ENCODE data around the gene LGALS9C.
"Not testable (repeated sequence)": the region's sequence is repeated elsewhere in the genome, so short reads cannot be mapped to it uniquely, and the experiment has no call there.

The LGALS9C gene

DNA sequence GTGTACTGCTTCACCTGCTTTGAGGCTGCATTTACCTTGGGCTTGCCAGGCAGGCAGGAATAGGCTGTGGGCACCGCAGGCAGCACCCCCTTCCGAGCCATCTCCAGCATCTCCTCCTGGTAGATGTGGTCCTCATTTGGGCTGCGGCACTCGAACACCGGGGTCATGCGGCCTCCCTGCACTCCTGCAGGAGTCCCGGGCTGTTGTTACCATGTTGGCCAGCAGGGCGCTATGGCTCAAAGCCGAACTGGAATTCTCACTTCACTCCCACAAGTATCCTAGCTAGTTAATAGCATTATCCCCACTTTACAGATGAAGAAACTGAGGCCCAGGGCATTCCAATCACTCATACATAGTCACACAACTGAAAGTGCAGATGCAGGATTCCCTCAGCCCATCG is 23.7 kb downstream of the LGALS9C start:
- not testable (repeated sequence) for H2AFZ ChIP-seq (ENCODE audit: low read depth, low read length, severe bottlenecking); H3K9me2 ChIP-seq (replicated peaks; ENCODE audit: insufficient read depth, low read length); H3F3A ChIP-seq (ENCODE audit: insufficient read depth); H4K20me1 ChIP-seq (ENCODE audit: low read depth, low read length); H3K4me2 ChIP-seq (ENCODE audit: low read depth, low read length, poor library complexity, severe bottlenecking); H3K79me2 ChIP-seq (ENCODE audit: insufficient read depth, low read length); H3K27ac ChIP-seq (ENCODE audit: low read depth, low read length); H3K36me3 ChIP-seq (ENCODE audit: low read length); H3K27me3 ChIP-seq (ENCODE audit: low read length); H3K9me3 ChIP-seq (ENCODE audit: insufficient read depth, low read length); H3K4me3 ChIP-seq (ENCODE audit: insufficient read depth, low read length, poor library complexity, severe bottlenecking); H3K9ac ChIP-seq (ENCODE audit: low read length)

- not testable (repeated sequence) for H3K9me3 ChIP-seq (ENCODE audit: insufficient read depth, low read length); H3K9ac ChIP-seq (ENCODE audit: low read length); H3K27ac ChIP-seq (ENCODE audit: low read depth, low read length)
Observed at GRCh38 chr17:18500816-18501215, 24.2 kb downstream of the LGALS9C start.

DNA sequence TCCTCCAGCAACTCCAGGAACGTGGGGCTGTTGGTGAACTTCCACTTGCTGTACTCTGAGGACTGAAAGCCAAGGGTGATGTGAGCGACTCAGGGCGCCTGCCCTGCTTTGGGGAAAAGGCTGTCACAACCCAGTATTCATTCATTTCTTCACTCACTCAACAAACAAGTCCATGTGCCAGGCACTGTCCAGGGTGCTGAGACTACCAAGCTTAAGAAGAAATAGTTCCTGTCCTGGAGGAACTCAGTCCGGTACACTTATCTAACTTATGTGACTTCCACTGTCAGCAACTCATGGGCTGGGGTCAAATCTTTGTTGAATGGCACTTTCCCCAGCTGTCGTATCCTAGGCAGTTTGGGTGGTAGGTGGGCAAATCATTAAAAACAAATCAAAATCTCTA is 26.6 kb downstream of the LGALS9C start:
- H3K9ac ChIP-seq (ENCODE audit: low read length); H3F3A ChIP-seq (ENCODE audit: insufficient read depth); H3K79me2 ChIP-seq (ENCODE audit: insufficient read depth, low read length); H2AFZ ChIP-seq (ENCODE audit: low read depth, low read length, severe bottlenecking); H3K4me3 ChIP-seq (ENCODE audit: insufficient read depth, low read length, poor library complexity, severe bottlenecking); H3K9me3 ChIP-seq (ENCODE audit: insufficient read depth, low read length); H4K20me1 ChIP-seq (ENCODE audit: low read depth, low read length); H3K9me2 ChIP-seq (replicated peaks; ENCODE audit: insufficient read depth, low read length); H3K36me3 ChIP-seq (ENCODE audit: low read length); H3K27me3 ChIP-seq (ENCODE audit: low read length); H3K27ac ChIP-seq (ENCODE audit: low read depth, low read length); H3K4me2 ChIP-seq (ENCODE audit: low read depth, low read length, poor library complexity, severe bottlenecking): not testable (repeated sequence)

More at GRCh38 chr17:18500816-18501215, 24.2 kb downstream of the LGALS9C start:
- not testable (repeated sequence) for H3K36me3 ChIP-seq (ENCODE audit: low read length); H3K27me3 ChIP-seq (ENCODE audit: low read length); H3K4me2 ChIP-seq (ENCODE audit: low read depth, low read length, poor library complexity, severe bottlenecking); H3K79me2 ChIP-seq (ENCODE audit: insufficient read depth, low read length); H3K4me3 ChIP-seq (ENCODE audit: insufficient read depth, low read length, poor library complexity, severe bottlenecking); H4K20me1 ChIP-seq (ENCODE audit: low read depth, low read length); H2AFZ ChIP-seq (ENCODE audit: low read depth, low read length, severe bottlenecking); H3F3A ChIP-seq (ENCODE audit: insufficient read depth); H3K9me2 ChIP-seq (replicated peaks; ENCODE audit: insufficient read depth, low read length)

GRCh38 chr17:18507729-18508128 is 31.1 kb downstream of the LGALS9C start:
- H3K79me2 ChIP-seq (ENCODE audit: insufficient read depth, low read length); H4K20me1 ChIP-seq (ENCODE audit: low read depth, low read length); H3K9me2 ChIP-seq (replicated peaks; ENCODE audit: insufficient read depth, low read length); H3F3A ChIP-seq (ENCODE audit: insufficient read depth); H3K27me3 ChIP-seq (ENCODE audit: low read length); H3K4me2 ChIP-seq (ENCODE audit: low read depth, low read length, poor library complexity, severe bottlenecking); H3K4me3 ChIP-seq (ENCODE audit: insufficient read depth, low read length, poor library complexity, severe bottlenecking); H3K27ac ChIP-seq (ENCODE audit: low read depth, low read length); H2AFZ ChIP-seq (ENCODE audit: low read depth, low read length, severe bottlenecking); H3K9ac ChIP-seq (ENCODE audit: low read length); H3K9me3 ChIP-seq (ENCODE audit: insufficient read depth, low read length); H3K36me3 ChIP-seq (ENCODE audit: low read length): not testable (repeated sequence)

DNA sequence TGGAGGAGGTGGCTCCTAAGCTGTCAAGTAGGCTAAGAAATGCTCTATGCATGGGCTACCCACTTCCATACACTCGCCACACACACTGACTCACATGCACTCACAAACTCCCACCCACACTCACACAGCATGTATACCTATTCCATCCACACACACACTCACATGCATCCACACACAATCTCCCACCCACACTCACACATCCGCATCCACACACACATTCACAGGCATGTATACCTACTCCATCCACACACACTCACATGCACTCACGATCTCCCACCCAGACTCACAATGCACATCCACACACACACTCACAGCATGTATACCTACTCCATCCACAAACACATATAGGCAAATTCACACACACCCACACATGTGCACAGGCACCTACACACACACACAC is 32.1 kb downstream of the LGALS9C start:
- H3K27ac ChIP-seq (ENCODE audit: low read depth, low read length); H3K9me2 ChIP-seq (replicated peaks; ENCODE audit: insufficient read depth, low read length); H4K20me1 ChIP-seq (ENCODE audit: low read depth, low read length); H3K4me3 ChIP-seq (ENCODE audit: insufficient read depth, low read length, poor library complexity, severe bottlenecking); H3K9me3 ChIP-seq (ENCODE audit: insufficient read depth, low read length); H3F3A ChIP-seq (ENCODE audit: insufficient read depth); H3K27me3 ChIP-seq (ENCODE audit: low read length); H3K9ac ChIP-seq (ENCODE audit: low read length); H3K79me2 ChIP-seq (ENCODE audit: insufficient read depth, low read length); H3K36me3 ChIP-seq (ENCODE audit: low read length); H2AFZ ChIP-seq (ENCODE audit: low read depth, low read length, severe bottlenecking); H3K4me2 ChIP-seq (ENCODE audit: low read depth, low read length, poor library complexity, severe bottlenecking): not testable (repeated sequence)

DNA sequence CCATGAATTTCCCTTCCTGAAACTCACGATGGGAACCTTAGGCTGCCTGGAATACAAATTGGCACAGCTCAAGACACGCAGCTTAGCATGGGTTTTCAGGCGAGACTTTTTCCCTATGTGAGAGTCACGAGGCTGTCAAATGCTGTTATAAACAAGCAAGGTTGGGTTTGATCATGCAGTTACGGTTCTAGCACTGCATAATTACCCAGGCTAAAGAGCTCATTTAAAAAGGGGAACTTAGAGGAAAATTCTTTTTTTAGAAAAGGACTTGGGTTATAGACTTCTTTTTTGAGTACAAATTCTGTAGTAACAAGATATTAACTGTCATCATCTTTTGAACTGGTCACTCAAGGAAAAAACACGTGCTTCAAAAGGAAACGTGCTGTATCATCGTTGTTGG is 44.5 kb downstream of the LGALS9C start:
- not testable (repeated sequence) for H3K27me3 ChIP-seq (ENCODE audit: low read length); H3F3A ChIP-seq (ENCODE audit: insufficient read depth); H3K36me3 ChIP-seq (ENCODE audit: low read length); H4K20me1 ChIP-seq (ENCODE audit: low read depth, low read length); H3K9ac ChIP-seq (ENCODE audit: low read length); H3K4me2 ChIP-seq (ENCODE audit: low read depth, low read length, poor library complexity, severe bottlenecking); H3K27ac ChIP-seq (ENCODE audit: low read depth, low read length); H3K4me3 ChIP-seq (ENCODE audit: insufficient read depth, low read length, poor library complexity, severe bottlenecking); H3K79me2 ChIP-seq (ENCODE audit: insufficient read depth, low read length); H3K9me3 ChIP-seq (ENCODE audit: insufficient read depth, low read length); H3K9me2 ChIP-seq (replicated peaks; ENCODE audit: insufficient read depth, low read length); H2AFZ ChIP-seq (ENCODE audit: low read depth, low read length, severe bottlenecking)

GRCh38 chr17:18525015-18525414 is 48.4 kb downstream of the LGALS9C start:
- H3K9me3 ChIP-seq (ENCODE audit: insufficient read depth, low read length); H3K27ac ChIP-seq (ENCODE audit: low read depth, low read length); H3F3A ChIP-seq (ENCODE audit: insufficient read depth); H3K9ac ChIP-seq (ENCODE audit: low read length); H3K9me2 ChIP-seq (replicated peaks; ENCODE audit: insufficient read depth, low read length); H3K4me3 ChIP-seq (ENCODE audit: insufficient read depth, low read length, poor library complexity, severe bottlenecking); H3K27me3 ChIP-seq (ENCODE audit: low read length); H3K79me2 ChIP-seq (ENCODE audit: insufficient read depth, low read length); H2AFZ ChIP-seq (ENCODE audit: low read depth, low read length, severe bottlenecking); H3K4me2 ChIP-seq (ENCODE audit: low read depth, low read length, poor library complexity, severe bottlenecking); H3K36me3 ChIP-seq (ENCODE audit: low read length); H4K20me1 ChIP-seq (ENCODE audit: low read depth, low read length): not testable (repeated sequence)

- not testable (repeated sequence) for H3K79me2 ChIP-seq (ENCODE audit: insufficient read depth, low read length); H3K9ac ChIP-seq (ENCODE audit: low read length); H2AFZ ChIP-seq (ENCODE audit: low read depth, low read length, severe bottlenecking); H4K20me1 ChIP-seq (ENCODE audit: low read depth, low read length); H3K9me3 ChIP-seq (ENCODE audit: insufficient read depth, low read length); H3K4me3 ChIP-seq (ENCODE audit: insufficient read depth, low read length, poor library complexity, severe bottlenecking); H3K27ac ChIP-seq (ENCODE audit: low read depth, low read length); H3F3A ChIP-seq (ENCODE audit: insufficient read depth); H3K27me3 ChIP-seq (ENCODE audit: low read length); H3K9me2 ChIP-seq (replicated peaks; ENCODE audit: insufficient read depth, low read length); H3K4me2 ChIP-seq (ENCODE audit: low read depth, low read length, poor library complexity, severe bottlenecking); H3K36me3 ChIP-seq (ENCODE audit: low read length)
Observed at GRCh38 chr17:18526168-18526800, 49.7 kb downstream of the LGALS9C start.
